Endothelial cell of umbilical vein (primary cell): Measurements from ENCODE around the gene SMC6. TPM values are rescaled to one million over a fixed set of nuclear protein-coding genes. Genes with fewer than 3 reads are reported as not detected.

Experiments
- BruUV-seq: library from RNA; stranded (reverse); fragments of 400-500 nt; replicated peaks from 2 replicates; lab custom pipeline; 2021; lab: Mats Ljungman, UMichigan
- CTCF ChIA-PET: fragments of 300-600, 350-600 bp; sonication (Branson Sonifier 250); formaldehyde crosslinking; loops from one replicate; lab custom pipeline; 2021; ENCODE audit warnings: antibody characterized with exemption, inconsistent platforms; lab: Charles Lee
- POLR2A ChIA-PET: fragments of 300-600, 350-600 bp; sonication (Branson Sonifier 250); formaldehyde crosslinking; loops from one replicate; lab custom pipeline; 2021; ENCODE audit warnings: antibody characterized with exemption, inconsistent platforms; lab: Charles Lee
- DNase-seq: peaks from one replicate; pipeline ENCODE4 v3.0.0-alpha.2; 2011; ENCODE audit warnings: low read depth, low spot score
- FAIRE-seq: peaks from 2 replicates; lab custom pipeline; 2011; peaks lifted over from hg19 to GRCh38; lab: Jason Lieb, UNC
- H2AFZ ChIP-seq: 2 replicates; pipeline ENCODE4 v1.6.0; 2012; ENCODE audit warnings: low read depth, low read length, control low read depth, inconsistent platforms
- H3K27ac ChIP-seq: 2 replicates; pipeline ENCODE4 v1.5.1; 2011; ENCODE audit warnings: low read depth, mild to moderate bottlenecking, control low read depth, low read length, moderate library complexity; ENCODE audit not compliant: insufficient read depth
- H3K27me3 ChIP-seq, 2 experiments: 2 replicates each; pipeline versions ENCODE4 v1.6.0 to v1.6.1; 2011; ENCODE audit warnings: low read length in 2 of 2, mixed read lengths in 1 of 2; ENCODE audit not compliant: control insufficient read depth in 2 of 2, insufficient read depth in 2 of 2
- H3K36me3 ChIP-seq, 2 experiments: 2 replicates in 1 of 2; 3 replicates in 1 of 2; pipeline ENCODE4 v1.5.1; 2011; ENCODE audit warnings: low read length in 2 of 2, mild to moderate bottlenecking in 1 of 2, moderate library complexity in 1 of 2; ENCODE audit not compliant: control insufficient read depth in 2 of 2, insufficient read depth in 2 of 2; ENCODE audit errors: extremely low read depth in 1 of 2
- H3K4me1 ChIP-seq: 3 replicates; pipeline ENCODE4 v1.5.1; 2011; ENCODE audit warnings: mild to moderate bottlenecking, low read length; ENCODE audit not compliant: control insufficient read depth, insufficient read depth; ENCODE audit errors: extremely low read depth
- H3K4me2 ChIP-seq: 2 replicates; pipeline ENCODE4 v1.6.1; 2011; ENCODE audit warnings: low read length, control low read depth, mixed read lengths; ENCODE audit not compliant: insufficient read depth
- H3K4me3 ChIP-seq, 3 experiments: fragments of 200-600 bp in 1 of 3; sonication (generic), shearing (Covaris generic) in 1 of 3; replicated peaks in 1 of 3; 2 replicates each; pipeline ENCODE4 v1.5.1; 2011 to 2016; ENCODE audit warnings: control low read depth in 3 of 3, low read length in 3 of 3, mild to moderate bottlenecking in 2 of 3, inconsistent platforms in 1 of 3, low read depth in 1 of 3, moderate library complexity in 1 of 3; ENCODE audit not compliant: insufficient read depth in 1 of 3
- H3K79me2 ChIP-seq: 2 replicates; pipeline ENCODE4 v1.6.0; 2012; ENCODE audit warnings: low read length, inconsistent platforms; ENCODE audit not compliant: control insufficient read depth, insufficient read depth
- H3K9ac ChIP-seq: replicated peaks from 2 replicates; pipeline ENCODE3; 2011; ENCODE audit warnings: low read length, control low read depth; ENCODE audit not compliant: insufficient read depth; ENCODE audit errors: extremely low read depth
- H3K9me1 ChIP-seq: replicated peaks from 3 replicates; pipeline ENCODE4 v1.6.0; 2011; ENCODE audit warnings: mild to moderate bottlenecking, low read length; ENCODE audit not compliant: control insufficient read depth, insufficient read depth; ENCODE audit errors: extremely low read depth
- H3K9me3 ChIP-seq: replicated peaks from 2 replicates; pipeline ENCODE4 v1.5.1; 2012; ENCODE audit warnings: low read length, inconsistent platforms; ENCODE audit not compliant: control insufficient read depth, insufficient read depth
- H4K20me1 ChIP-seq: replicated peaks from 2 replicates; pipeline ENCODE3; 2011; ENCODE audit warnings: mild to moderate bottlenecking, low read length; ENCODE audit not compliant: control insufficient read depth, insufficient read depth; ENCODE audit errors: extremely low read depth
- GATA2 ChIP-seq: IDR thresholded peaks from 2 replicates; pipeline ENCODE4 v1.7.0; 2011; ENCODE audit warnings: low read depth, mild to moderate bottlenecking, moderate library complexity, mixed read lengths, low read length; ENCODE audit not compliant: insufficient read length, insufficient read depth
- MAX ChIP-seq: IDR thresholded peaks from 2 replicates; pipeline ENCODE4 v1.6.1; 2011; ENCODE audit not compliant: insufficient read depth, insufficient read length
- dilution Hi-C: fragments of 300-500 bp; cut with MboI; formaldehyde crosslinking; loops from one replicate; pipeline ENCODE4 v1.15.0; 2019; ENCODE audit warnings: low sequenced_read_pairs; ENCODE audit not compliant: extremely low pct_ligation_motif_present
- intact Hi-C: fragments of 100-400 bp; cut with micrococcal nuclease; formaldehyde crosslinking; loops from one replicate; pipeline ENCODE4 v1.10.0; 2022
- polyA plus RNA-seq, 4 experiments: library from polyadenylated mRNA; depleted of rRNA in 3 of 4; stranded (reverse) in 3 of 4; unstranded in 1 of 4; fragments of >200 nt; gene quantifications; 2 replicates each; pipeline versions ENCODE4 v1.2.1 to v1.2.3, GENCODE V29; 2011 to 2012; ENCODE audit warnings: missing spikeins in 1 of 4
- total RNA-seq: library from RNA; stranded (reverse); gene quantifications from 2 replicates; pipeline ENCODE4 v1.2.3, GENCODE V29; 2021

Gene SMC6
- total and polyA plus RNA-seq, 2 donors (not counting 3 experiments of a cell fraction or from before 2014, with no cell fraction given): 7.7 to 38.3 TPM

GRCh38 chr2:17649026-17649425 lies 104.6 kb downstream of the SMC6 start:
- intact Hi-C loops (loop anchor here (10.0 kb wide), 1 partner anchor 874 kb away; no protein-coding TSS in a partner anchor), dilution Hi-C loops (no loop called here)
- Histone ChIP-seq H3K9me3 (no peaks in the 10 kb centered on the region), H3K9me1 (no peaks in the 10 kb centered on the region), H3K4me1 (no peaks in the 10 kb centered on the region), H3K36me3 (no peaks in the 10 kb centered on the region), H3K4me3 (no peak overlapping the region), H3K27me3 (no peaks in the 10 kb centered on the region), H2AFZ (no peak overlapping the region), H4K20me1 (no peaks in the 10 kb centered on the region), H3K79me2 (no peaks in the 10 kb centered on the region), H3K4me2 (no peak overlapping the region), H3K27ac (no peak overlapping the region), H3K9ac (no peak overlapping the region)
- no peak for TF ChIP-seq GATA2
- DNase-seq: no peak
- ChIA-PET CTCF (no interaction called here), POLR2A (no interaction called here)
- no peak for FAIRE-seq
- no TSS peak for BruUV-seq

- CTCF ChIA-PET: interaction anchor here (7.5 kb wide), 1 partner anchor 23 kb away, joined by 296 read pairs; no protein-coding TSS in a partner anchor
Observed at GRCh38 chr2:17648581-17648980, 105.0 kb downstream of the SMC6 start.

More at GRCh38 chr2:17648581-17648980, 105.0 kb downstream of the SMC6 start:
- DNase-seq: no peak
- Histone ChIP-seq H2AFZ (no peak overlapping the region), H3K9ac (no peak overlapping the region), H3K9me1 (no peaks in the 10 kb centered on the region), H3K36me3 (no peaks in the 10 kb centered on the region), H4K20me1 (no peaks in the 10 kb centered on the region), H3K4me2 (no peak overlapping the region), H3K4me1 (peaks cover under 1% of the 10 kb centered on the region), H3K9me3 (no peaks in the 10 kb centered on the region), H3K4me3 (no peak overlapping the region), H3K79me2 (no peaks in the 10 kb centered on the region), H3K27ac (no peak overlapping the region), H3K27me3 (no peaks in the 10 kb centered on the region)
- POLR2A ChIA-PET: no interaction called here
- intact Hi-C loops: loop anchor here (10.0 kb wide), 1 partner anchor 874 kb away; no protein-coding TSS in a partner anchor
- no peak for FAIRE-seq
- TF ChIP-seq MAX: no peak
- TF ChIP-seq GATA2: no peak
- no TSS peak for BruUV-seq
- dilution Hi-C loops: no loop called here
